Activated CD4-positive, alpha-beta T cell treated with anti-CD3 and anti-CD28 coated beads, Interleukin-10, Interleukin-2, amounts not matched to agents 100 ng/mL and 50 ng/mL, durations not matched to agents 16 hours and 8 hours (primary cell): ENCODE measurements around the gene CHTOP.
"Not testable (repeated sequence)": the region's sequence is repeated elsewhere in the genome, so short reads cannot be mapped to it uniquely, and the experiment has no call there.

Experiments
- DNase-seq: peaks from one replicate; pipeline ENCODE4 v3.0.0-alpha.2; 2020

Gene CHTOP

DNA sequence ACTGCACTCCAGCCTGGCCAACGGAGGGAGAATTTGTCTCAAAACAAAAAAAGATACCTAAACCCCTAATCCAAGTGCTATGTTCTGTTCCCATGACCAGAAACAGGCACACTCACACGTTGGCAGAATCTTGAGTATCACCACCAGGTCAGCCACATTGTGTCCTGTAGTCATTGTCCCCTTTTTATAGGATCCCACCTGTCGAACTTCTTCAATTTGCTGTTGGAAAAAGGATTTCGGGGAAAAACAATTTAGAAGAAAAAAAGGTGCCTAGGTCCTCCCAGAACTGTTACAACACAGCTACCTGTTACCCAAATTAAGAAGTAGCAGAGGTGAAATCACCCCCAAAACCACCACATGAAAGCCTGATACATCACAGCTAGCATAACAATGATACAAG is 33.6 kb downstream of the CHTOP start:
- no peak for DNase-seq

DNA sequence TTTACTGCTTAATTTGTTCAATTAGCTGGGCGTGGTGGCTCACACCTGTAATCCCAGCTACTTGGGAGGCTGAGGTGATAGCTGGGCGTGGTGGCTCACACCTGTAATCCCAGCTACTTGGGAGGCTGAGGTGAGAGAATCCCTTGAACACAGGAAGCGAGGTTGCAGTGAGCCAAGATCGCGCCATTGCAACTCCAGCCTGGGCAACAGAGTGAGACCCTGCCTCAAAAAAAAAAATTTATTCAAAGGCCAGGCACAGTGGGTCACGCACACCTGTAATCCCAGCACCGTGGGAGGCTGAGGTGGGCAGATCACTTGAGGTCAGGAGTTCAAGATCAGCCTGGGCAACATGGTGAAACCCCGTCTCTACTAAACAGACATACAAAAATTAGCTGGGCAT is 34.8 kb downstream of the CHTOP start:
- not testable (repeated sequence) for DNase-seq

DNA sequence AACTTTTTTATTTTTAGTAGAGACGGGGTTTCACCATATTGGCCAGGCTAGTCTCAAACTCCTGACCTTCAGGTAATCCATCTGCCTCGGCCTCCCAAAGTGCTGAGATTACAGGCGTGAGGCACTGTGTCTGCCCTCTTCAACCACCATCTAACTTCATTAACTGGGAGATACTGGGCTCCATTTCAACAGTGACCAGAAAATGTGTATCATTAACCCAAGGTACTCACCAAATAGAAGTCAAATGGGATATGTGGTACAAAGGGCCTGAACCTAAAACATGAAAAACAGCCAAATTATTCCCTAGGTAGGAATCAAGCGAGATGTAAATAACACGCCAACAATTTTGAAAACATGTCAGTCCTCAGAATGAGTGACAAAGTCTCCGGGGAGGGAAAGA is 35.7 kb downstream of the CHTOP start:
- no peak for DNase-seq

DNA sequence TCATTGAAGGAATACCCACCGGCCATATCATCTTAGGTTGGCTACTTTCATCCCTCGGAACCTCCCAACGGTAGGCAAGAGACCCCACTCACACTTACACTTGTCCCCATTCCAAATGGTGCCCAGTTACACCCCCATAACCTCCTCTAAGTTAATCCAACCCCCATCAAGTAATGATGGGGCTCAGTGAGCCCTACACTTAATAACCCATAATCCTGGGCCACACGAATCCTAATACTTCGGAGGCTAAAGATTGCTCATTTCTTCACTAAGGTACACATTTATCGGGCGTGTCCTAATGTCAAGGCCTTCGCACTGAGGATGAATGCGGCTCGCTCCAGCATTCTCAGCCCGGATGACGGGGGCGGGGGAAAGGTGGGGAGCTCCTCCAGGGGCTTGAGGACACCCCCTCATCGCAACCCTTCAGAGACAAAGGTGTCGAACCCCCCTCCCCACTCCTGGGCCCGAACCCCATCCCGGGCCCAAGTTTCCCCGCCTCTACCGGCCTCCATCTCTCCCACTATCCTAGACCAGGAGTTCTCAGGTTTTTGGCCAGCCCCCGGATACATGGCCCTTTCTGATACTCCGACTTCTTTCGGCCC is 36.5 kb downstream of the CHTOP start:
- DNase-seq: no peak

DNA sequence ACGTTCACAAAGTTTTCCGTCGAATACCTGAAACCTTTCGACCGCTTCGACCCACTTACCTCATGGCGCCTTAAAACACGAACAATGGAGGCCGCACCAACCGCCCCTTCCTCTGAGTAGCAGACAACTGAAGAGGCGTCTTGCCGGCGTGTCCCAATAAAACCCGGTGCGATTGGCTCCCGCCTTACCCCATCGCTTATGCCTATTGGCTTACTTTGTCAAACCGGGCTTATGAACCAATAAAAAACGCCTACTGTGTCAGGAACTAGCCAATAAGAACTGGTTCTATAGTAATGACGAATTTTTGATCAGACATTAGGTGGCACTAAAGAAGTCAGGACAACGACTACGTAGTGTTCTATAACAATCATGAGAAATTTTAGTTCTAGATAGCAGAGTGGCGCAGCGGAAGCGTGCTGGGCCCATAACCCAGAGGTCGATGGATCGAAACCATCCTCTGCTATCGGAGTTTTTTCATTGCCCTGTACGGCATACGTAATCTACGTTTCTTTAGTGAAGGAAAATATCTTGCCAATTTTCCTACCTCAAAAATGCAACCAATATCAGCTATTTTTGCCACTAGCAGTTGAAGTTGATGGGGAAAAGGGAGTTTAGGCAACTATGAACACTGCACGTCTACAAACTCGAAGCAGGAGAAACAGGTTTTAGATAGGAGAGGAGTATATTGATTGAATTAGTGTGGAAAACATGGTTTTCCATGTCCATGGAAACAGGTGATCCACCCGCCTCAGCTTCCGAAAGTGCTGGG is 37.2 kb downstream of the CHTOP start, which contains the start of gene ILF2:
TSS of gene ILF2 (minus strand) at position 135 of the 769 bp plus-strand sequence. CDS start at position 64, 71 bp downstream.
- peak; percentile 99 for DNase-seq

DNA sequence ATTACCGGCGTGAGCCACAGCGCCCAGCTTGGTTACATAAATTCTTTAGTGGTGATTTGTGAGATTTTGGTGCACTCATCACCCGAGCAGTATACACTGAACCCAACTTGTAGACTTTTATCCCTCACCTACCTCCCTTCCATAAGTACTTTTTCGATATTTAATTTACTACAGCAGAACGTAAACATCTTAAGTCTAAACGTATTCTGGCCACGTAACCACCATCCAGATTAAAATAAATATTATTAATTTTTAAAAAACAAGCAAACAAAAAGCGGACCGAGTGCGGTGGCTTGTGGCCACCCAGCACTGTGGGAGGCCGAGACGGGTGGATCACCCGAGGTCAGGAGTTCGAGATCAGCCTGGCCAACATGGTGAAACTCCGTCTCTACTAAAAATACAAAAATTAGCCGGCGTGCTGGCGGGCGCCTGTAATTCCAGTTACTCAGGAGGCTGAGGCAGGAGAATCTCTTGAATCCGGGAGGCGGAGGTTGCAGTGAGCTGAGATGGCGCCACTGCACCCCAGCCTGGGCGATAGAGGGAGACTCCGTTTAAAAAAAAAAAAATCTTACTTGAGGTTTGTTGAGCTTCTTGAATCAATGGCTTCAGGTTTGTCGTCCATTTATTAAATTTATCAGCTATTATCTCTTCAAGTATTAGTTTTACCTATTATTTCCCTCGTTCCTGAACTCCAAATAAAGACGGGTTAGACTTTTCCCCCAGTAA is 37.9 kb downstream of the CHTOP start:
- peak; percentile 70 for DNase-seq

DNA sequence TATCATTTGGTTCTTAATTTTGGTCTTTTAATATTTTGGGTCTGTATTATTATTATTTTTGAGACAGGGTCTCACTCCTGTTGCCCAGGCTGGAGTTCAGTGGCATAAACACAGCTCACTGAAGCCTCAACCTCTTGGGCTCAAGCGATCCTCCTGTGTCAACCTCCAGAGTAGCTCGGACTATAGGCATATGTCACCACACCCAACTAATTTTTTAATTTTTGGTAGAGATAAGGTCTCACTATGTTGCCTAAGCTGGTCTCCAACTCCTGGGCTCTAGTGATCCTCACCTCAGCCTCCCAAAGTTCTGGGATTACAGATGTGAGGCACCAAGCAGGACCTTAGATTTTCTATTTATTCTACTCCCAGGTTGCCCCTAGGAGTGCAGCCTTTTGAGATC is 39.6 kb downstream of the CHTOP start:
- DNase-seq: no peak

DNA sequence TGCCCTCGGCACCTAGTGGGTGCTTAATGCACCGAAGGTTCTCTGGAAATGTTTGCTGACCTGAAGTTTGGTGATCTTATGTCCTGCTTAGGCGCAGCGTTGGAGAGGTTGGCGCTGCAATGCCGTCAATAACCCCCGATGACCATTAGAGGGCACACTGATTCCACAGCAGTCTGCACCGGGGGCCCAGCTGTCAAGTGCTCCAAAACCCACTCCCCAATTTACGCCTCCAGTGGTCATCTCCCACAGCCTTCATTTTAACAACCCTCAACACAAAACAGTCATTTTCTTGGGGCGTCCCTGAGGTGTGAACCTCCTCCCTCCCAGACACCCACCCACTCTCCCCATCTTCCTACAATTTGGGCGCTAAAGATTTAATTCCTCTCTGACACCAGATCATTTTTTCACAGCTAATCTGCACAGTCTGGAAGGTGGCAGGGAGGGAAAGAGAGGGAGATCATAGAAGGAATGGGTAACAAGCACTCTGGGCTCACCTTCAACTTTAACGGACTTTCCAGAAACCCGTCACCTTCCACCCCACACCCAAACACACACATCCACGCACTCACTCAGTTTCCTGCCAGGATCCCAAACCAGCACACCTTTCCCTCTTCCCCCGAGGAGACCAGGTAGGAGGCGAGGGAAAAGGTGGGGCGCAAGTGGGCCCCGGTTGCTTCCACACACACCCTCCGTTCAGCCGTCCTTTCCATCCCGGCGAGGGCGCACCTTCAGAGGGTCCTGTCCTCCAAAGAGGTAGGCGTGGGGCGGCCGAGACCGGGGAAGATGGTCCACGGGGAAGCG is 44.1 kb downstream of the CHTOP start:
- peak; percentile 63 for DNase-seq

DNA sequence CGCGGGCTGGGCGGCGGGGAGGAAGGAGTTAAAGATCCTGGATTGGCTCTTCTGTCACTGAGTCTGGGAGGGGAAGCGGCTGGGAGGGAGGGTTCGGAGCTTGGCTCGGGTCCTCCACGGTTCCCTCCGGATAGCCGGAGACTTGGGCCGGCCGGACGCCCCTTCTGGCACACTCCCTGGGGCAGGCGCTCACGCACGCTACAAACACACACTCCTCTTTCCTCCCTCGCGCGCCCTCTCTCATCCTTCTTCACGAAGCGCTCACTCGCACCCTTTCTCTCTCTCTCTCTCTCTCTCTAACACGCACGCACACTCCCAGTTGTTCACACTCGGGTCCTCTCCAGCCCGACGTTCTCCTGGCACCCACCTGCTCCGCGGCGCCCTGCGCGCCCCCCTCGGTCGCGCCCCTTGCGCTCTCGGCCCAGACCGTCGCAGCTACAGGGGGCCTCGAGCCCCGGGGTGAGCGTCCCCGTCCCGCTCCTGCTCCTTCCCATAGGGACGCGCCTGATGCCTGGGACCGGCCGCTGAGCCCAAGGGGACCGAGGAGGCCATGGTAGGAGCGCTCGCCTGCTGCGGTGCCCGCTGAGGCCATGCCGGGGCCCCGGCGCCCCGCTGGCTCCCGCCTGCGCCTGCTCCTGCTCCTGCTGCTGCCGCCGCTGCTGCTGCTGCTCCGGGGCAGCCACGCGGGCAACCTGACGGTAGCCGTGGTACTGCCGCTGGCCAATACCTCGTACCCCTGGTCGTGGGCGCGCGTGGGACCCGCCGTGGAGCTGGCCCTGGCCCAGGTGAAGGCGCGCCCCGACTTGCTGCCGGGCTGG is 44.9 kb downstream of the CHTOP start, which contains the start of gene NPR1:
TSS of gene NPR1 (plus strand) at position 170 of the 818 bp plus-strand sequence. CDS start at position 591, 421 bp downstream.
- peak; percentile 19 for DNase-seq

DNA sequence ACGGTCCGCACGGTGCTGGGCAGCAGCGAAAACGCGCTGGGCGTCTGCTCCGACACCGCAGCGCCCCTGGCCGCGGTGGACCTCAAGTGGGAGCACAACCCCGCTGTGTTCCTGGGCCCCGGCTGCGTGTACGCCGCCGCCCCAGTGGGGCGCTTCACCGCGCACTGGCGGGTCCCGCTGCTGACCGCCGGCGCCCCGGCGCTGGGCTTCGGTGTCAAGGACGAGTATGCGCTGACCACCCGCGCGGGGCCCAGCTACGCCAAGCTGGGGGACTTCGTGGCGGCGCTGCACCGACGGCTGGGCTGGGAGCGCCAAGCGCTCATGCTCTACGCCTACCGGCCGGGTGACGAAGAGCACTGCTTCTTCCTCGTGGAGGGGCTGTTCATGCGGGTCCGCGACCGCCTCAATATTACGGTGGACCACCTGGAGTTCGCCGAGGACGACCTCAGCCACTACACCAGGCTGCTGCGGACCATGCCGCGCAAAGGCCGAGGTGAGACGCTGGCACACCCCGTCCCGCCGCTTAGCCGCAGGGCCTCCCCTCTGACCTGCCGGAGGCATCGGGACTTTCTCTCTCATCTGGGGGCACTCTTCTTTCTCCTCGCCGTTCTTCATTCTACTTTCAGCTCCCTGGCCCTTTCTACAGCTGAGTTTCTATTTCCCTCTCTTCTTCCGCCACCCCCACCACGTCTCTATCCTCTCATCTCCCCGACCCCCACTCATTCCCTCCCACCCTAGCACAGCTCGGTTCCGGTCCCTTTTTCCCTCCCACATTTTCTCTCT is 45.7 kb downstream of the CHTOP start:
- DNase-seq: peak; percentile 20

DNA sequence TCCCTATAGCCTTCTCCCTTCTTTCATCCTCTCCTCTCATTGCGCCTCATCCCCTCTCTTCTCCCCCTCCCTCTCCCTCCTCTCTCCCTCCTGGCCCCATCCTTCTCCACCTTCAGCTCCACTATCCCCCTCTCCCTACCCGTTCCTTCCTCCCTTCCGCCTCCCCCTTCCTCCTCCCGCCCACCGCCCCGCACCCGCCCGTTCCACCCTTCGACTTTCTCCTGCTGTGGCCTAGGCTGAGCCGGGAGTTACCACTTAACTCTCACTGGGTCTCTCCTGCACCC is 46.2 kb downstream of the CHTOP start:
- no peak for DNase-seq

DNA sequence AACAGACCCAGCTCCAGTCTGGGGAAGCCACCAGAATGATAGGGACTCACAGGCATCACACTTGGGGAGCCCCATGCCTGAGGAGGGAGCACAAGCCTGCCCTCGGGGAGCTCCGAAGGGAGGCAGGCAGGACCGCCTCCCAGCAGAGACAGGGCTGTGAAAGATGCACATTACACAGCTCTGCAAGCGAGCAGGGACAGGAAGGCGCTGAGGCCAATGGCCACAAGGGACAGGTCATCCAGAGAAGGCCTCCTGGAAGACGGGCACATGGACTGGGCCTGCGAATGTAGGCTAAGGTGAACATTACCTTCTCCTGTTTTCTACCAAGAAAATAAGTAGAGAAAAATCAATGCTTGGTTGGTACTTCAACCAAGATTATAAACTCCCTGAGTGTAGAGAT is 48.9 kb downstream of the CHTOP start:
- DNase-seq: no peak

DNA sequence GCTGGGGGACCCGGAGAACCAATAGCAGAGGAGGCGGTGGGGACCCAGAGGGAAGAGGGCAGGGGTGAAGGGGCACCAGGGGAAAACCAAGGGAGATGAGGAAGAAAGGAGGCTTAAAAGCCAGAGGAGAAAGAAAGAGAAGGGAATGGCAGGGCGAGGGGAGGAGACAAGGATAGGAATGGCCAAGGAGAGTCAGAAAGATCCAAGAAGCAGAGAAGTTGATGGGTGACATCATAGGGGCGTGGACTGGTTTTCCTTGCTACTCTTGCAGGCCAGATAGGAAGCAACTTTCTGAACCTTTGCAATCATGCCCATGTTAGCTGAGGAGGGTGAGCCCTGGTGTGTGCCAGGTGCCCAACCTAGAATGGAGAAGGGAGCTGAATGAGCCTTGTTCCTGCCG is 50.0 kb downstream of the CHTOP start:
- DNase-seq: no peak

DNA sequence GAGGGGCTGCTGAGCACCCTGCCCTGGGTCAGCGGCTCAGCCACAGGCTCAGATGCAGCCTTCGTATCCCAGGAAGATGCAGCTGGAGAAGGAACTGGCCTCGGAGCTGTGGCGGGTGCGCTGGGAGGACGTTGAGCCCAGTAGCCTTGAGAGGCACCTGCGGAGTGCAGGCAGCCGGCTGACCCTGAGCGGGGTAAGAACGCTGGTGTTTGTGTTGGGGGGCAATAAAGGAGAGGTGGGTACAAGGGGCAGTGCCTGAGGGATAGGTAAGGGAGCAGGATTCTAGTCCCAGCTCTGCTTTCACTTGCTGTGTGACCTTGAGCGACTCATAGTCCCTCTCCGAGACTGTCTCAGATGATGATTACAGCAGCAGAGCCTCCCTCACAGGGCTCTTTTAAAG is 51.0 kb downstream of the CHTOP start:
- DNase-seq: no peak

DNA sequence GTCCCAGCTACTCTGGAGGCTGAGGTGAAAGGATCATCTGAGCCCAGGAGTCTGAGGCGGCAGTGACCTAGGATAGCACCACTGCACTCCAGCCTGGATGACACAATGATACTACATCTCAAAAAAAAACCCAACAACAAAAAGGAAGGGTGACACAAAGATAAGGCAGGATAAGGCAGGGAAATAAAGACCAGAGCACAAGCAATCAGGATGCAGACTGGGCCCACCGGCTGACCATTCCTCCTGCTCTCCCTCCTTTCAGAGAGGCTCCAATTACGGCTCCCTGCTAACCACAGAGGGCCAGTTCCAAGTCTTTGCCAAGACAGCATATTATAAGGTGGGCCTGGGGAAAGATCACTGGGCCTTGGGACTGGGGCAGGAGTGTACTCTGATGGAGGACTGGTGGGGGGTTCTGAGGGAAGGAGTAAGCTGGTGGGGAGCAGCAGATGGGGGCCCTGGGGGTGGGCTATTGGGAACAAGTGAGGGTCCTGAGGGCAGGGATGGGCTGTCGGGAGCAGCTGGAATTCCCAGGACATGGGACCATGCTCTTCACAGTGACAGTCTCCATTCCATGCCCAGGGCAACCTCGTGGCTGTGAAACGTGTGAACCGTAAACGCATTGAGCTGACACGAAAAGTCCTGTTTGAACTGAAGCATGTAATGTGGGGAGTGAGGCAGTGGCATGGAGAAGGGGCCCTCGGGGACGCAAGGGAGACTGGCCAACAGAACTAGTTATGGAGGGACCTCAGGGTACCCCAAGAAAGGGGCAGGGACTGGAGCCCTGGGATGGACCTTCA is 51.9 kb downstream of the CHTOP start:
- DNase-seq: no peak

DNA sequence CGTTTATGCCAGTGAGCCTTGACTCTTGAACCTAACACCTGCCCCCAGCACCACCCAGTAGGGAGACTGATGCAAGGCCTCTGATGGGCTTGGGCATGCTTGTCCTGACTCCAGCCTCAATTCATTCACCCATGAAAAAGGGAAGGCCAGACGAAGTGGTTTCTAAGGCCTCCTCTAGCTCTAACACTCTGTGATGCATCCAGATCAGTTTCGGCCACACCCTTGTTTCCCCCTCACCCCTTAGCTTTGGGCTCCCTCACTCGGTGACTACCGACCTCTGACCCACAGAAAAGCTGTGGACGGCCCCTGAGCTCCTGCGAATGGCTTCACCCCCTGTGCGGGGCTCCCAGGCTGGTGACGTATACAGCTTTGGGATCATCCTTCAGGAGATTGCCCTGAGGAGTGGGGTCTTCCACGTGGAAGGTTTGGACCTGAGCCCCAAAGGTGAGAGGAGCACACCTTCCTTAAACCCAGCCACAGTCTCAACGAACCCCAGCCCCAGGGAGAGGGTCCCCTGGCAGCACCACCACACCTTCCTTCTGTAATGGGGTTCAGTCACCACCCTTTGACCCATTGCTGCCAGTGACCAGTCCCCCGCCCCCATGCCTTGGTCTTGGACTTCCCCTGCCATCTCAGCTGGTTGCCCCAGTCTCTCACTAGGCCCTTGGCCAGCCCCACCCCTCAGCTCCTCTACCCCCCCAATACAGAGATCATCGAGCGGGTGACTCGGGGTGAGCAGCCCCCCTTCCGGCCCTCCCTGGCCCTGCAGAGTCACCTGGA is 53.7 kb downstream of the CHTOP start:
- DNase-seq: no peak

DNA sequence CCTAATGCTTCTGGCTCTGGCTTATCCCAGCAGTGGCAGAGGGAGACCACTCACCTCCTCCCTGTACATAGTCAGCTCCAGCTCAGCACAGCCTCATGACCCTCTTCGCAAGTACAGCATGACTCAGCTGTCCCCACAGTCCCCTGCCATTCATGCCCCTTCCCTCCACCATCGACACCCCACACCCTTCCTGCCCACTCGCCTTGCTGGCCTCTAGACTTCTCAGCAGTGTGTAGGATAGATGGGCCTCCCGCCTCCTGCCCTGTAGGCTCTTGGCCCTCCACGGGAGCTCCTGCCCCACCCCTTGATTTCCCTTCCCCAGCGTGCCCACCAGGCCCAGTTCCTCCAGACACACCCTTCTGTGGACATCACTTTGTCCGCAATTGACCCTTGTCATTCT is 54.4 kb downstream of the CHTOP start:
- DNase-seq: no peak

DNA sequence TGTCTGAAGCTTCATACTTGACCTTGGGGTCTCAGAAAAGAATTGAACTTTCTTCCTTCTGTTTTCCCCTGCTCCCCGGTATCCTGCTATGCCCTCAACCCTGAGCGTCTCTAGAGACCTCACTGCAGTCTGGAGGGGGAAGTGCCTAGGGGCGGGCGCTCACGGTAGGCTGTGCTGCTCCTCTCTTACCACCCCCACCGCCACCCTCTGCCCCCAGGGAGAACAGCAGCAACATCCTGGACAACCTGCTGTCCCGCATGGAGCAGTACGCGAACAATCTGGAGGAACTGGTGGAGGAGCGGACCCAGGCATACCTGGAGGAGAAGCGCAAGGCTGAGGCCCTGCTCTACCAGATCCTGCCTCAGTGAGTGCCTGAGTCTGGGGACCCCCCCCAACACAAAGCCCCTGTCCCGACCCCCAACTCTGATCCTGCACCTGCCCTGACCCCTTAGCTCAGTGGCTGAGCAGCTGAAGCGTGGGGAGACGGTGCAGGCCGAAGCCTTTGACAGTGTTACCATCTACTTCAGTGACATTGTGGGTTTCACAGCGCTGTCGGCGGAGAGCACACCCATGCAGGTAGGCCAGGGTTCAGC is 55.0 kb downstream of the CHTOP start:
- no peak for DNase-seq

DNA sequence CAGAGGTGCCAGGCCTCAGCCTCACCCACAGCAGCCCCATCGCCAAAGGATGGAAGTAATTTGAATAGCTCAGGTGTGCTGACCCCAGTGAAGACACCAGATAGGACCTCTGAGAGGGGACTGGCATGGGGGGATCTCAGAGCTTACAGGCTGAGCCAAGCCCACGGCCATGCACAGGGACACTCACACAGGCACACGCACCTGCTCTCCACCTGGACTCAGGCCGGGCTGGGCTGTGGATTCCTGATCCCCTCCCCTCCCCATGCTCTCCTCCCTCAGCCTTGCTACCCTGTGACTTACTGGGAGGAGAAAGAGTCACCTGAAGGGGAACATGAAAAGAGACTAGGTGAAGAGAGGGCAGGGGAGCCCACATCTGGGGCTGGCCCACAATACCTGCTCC is 59.6 kb downstream of the CHTOP start:
- no peak for DNase-seq
